ENCODE measurements around the gene MYCBPAP. TPM values are rescaled to one million over a fixed set of nuclear protein-coding genes. Genes with fewer than 3 reads are reported as not detected.

The MYCBPAP gene
- polyA plus RNA-seq, 3 donors, result not detected

- Histone ChIP-seq H4K20me1 (ENCODE audit: insufficient read depth, low read length) (no peaks in the 10 kb centered on the region), H3K9me3 (replicated peaks in 1 of 2; ENCODE audit: control insufficient read depth in 1 of 2, insufficient read depth in 1 of 2, low read length in 2 of 2) (no peaks in the 10 kb centered on the region), H3K79me2 (ENCODE audit: insufficient read depth, low read length) (no peaks in the 10 kb centered on the region), H3K4me1 (ENCODE audit: control insufficient read depth in 1 of 2, insufficient read depth in 2 of 2, low read length in 2 of 2) (peaks cover 25 to 41% of the 10 kb centered on the region in 2 donors), H3K27ac (ENCODE audit: low read depth in 1 of 2, low read length in 2 of 2) (no peak overlapping the region), H2AFZ (ENCODE audit: insufficient read depth, low read depth, low read length, poor library complexity, severe bottlenecking) (no peak overlapping the region), H3K36me3 (replicated peaks in 1 of 2; ENCODE audit: control insufficient read depth in 1 of 2, insufficient read depth in 2 of 2, low read length in 2 of 2) (no peaks in the 10 kb centered on the region), H3K4me2 (replicated peaks; ENCODE audit: extremely low read depth, low read length, poor library complexity, severe bottlenecking) (no peak overlapping the region), H3K4me3 (replicated peaks in 1 of 3; ENCODE audit: low read depth in 2 of 3, low read length in 3 of 3) (no peak overlapping the region), H3K27me3 (ENCODE audit: control insufficient read depth in 2 of 2, insufficient read depth in 2 of 2, low read length in 2 of 2) (peaks cover 19 to 32% of the 10 kb centered on the region in 2 donors), H3K9ac (ENCODE audit: insufficient read depth, low read length, poor library complexity, severe bottlenecking) (no peak overlapping the region)
- peaks cover 0 to 6% (median 2%) of the 10 kb centered on the region in 7 donors for H3K9me3 Mint-ChIP-seq
- 90% methylated on average over 6 of the region's 7 CpGs for WGBS (ENCODE audit: insufficient coverage)
- DNase-seq, result no peak
- H3K27ac Mint-ChIP-seq, result no peak overlapping the region
- peaks cover 33 to 46% (median 43%) of the 10 kb centered on the region in 3 donors for H3K27me3 Mint-ChIP-seq (ENCODE audit: low read depth in 3 of 3)
- H3K4me1 Mint-ChIP-seq, result peaks cover 40% of the 10 kb centered on the region
- intact Hi-C loops (cut with micrococcal nuclease), result no loop called here
- TF ChIP-seq, protein P1, sequence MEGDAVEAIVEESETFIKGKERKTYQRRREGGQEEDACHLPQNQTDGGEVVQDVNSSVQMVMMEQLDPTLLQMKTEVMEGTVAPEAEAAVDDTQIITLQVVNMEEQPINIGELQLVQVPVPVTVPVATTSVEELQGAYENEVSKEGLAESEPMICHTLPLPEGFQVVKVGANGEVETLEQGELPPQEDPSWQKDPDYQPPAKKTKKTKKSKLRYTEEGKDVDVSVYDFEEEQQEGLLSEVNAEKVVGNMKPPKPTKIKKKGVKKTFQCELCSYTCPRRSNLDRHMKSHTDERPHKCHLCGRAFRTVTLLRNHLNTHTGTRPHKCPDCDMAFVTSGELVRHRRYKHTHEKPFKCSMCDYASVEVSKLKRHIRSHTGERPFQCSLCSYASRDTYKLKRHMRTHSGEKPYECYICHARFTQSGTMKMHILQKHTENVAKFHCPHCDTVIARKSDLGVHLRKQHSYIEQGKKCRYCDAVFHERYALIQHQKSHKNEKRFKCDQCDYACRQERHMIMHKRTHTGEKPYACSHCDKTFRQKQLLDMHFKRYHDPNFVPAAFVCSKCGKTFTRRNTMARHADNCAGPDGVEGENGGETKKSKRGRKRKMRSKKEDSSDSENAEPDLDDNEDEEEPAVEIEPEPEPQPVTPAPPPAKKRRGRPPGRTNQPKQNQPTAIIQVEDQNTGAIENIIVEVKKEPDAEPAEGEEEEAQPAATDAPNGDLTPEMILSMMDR (IDR thresholded peaks at IDR 0.05), result no peak
- H3K4me3 Mint-ChIP-seq, result no peak overlapping the region
- H3K36me3 Mint-ChIP-seq, result peaks cover 0 to 7% of the 10 kb centered on the region in 2 donors
Observed at GRCh38 chr17:50529849-50530248, 21.6 kb downstream of the MYCBPAP start.

DNA sequence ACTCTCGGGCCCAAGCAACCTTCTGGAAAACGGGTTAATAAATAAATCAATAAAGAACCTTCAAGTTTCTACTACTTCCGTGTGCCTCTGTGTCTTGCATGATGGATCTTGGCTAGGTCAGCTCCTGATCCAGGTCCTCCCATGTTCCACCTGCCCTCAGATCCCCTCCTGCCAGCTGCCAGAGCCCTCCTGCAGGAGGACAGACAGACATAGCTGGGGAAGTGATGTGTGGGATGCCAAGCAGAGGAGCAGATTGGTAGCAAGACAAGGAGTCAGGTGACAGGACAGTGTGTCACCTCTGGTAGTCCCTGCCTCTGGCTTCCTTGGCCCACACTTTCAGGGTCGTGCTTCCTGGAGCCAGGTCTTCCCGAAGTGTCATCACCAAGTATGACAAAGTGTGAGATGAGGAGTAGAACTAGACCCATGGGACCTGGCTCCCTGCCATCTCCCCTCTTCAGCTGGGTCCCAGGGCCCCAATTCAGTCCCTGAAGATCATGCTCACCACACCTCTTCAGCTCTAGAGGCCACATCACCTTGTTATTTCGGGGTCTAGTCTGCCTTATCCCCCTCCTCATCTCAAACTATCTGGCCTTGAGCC lies 23.3 kb downstream of the MYCBPAP start:
- Histone ChIP-seq H3K79me2 (ENCODE audit: insufficient read depth, low read length) (no peaks in the 10 kb centered on the region), H3K9me3 (replicated peaks in 1 of 2; ENCODE audit: control insufficient read depth in 1 of 2, insufficient read depth in 1 of 2, low read length in 2 of 2) (no peaks in the 10 kb centered on the region), H3K4me3 (replicated peaks in 1 of 3; ENCODE audit: low read depth in 2 of 3, low read length in 3 of 3) (no peak overlapping the region), H2AFZ (ENCODE audit: insufficient read depth, low read depth, low read length, poor library complexity, severe bottlenecking) (no peak overlapping the region), H3K27me3 (ENCODE audit: control insufficient read depth in 2 of 2, insufficient read depth in 2 of 2, low read length in 2 of 2) (peaks cover 19 to 34% of the 10 kb centered on the region in 2 donors), H3K4me2 (replicated peaks; ENCODE audit: extremely low read depth, low read length, poor library complexity, severe bottlenecking) (no peak overlapping the region), H3K4me1 (ENCODE audit: control insufficient read depth in 1 of 2, insufficient read depth in 2 of 2, low read length in 2 of 2) (peaks cover 25 to 41% of the 10 kb centered on the region in 2 donors), H3K9ac (ENCODE audit: insufficient read depth, low read length, poor library complexity, severe bottlenecking) (no peak overlapping the region), H4K20me1 (ENCODE audit: insufficient read depth, low read length) (no peaks in the 10 kb centered on the region), H3K36me3 (replicated peaks in 1 of 2; ENCODE audit: control insufficient read depth in 1 of 2, insufficient read depth in 2 of 2, low read length in 2 of 2) (no peaks in the 10 kb centered on the region), H3K27ac (ENCODE audit: low read depth in 1 of 2, low read length in 2 of 2) (no peak overlapping the region)
- no peak overlapping the region for H3K27ac Mint-ChIP-seq
- WGBS (ENCODE audit: insufficient coverage), result 90% methylated on average over 4 of the region's 6 CpGs
- peaks cover 40% of the 10 kb centered on the region for H3K4me1 Mint-ChIP-seq
- peaks cover 38 to 51% (median 47%) of the 10 kb centered on the region in 3 donors for H3K27me3 Mint-ChIP-seq (ENCODE audit: low read depth in 3 of 3)
- intact Hi-C loops (cut with micrococcal nuclease), result no loop called here
- H3K4me3 Mint-ChIP-seq, result no peak overlapping the region
- DNase-seq, result peak in 1 of 3 donors; percentile 44
- H3K9me3 Mint-ChIP-seq, result peaks cover 0 to 6% (median 2%) of the 10 kb centered on the region in 7 donors
- peaks cover 0 to 7% of the 10 kb centered on the region in 2 donors for H3K36me3 Mint-ChIP-seq
- TF ChIP-seq, protein P1 (IDR thresholded peaks at IDR 0.05), result no peak
